IMR-90 (cell line): ENCODE measurements around the gene PCDHGB5. TPM values are rescaled to one million over a fixed set of nuclear protein-coding genes. Genes with fewer than 3 reads are reported as not detected.

ENCODE experiments used
- ATAC-seq: fragments of 200-7000 bp; cut with Tn5 transposase; 2 replicates; pipeline ENCODE4 v1.9.1; 2020; ENCODE audit warnings: low read depth, mild to moderate bottlenecking, moderate library complexity
- BruUV-seq: library from RNA; stranded (reverse); fragments of 400-500 nt; replicated peaks from 2 replicates; lab custom pipeline; 2021; lab: Mats Ljungman, UMichigan
- CTCF ChIA-PET: fragments of 300-600 bp; formaldehyde crosslinking; extraction: SDS; loops from one replicate; lab custom pipeline; 2021; ENCODE audit warnings: antibody characterized with exemption; lab: Yijun Ruan, JAX
- POLR2A ChIA-PET: fragments of 300-600 bp; sonication (Branson Sonifier 250); formaldehyde crosslinking; loops from one replicate; lab custom pipeline; 2022; ENCODE audit warnings: antibody characterized with exemption; ENCODE audit not compliant: unreplicated experiment; lab: Charles Lee
- DNase-seq: peaks from one replicate; pipeline ENCODE4 v3.0.0; 2013
- H2AFZ ChIP-seq: replicated peaks from 2 replicates; pipeline ENCODE3; 2013; ENCODE audit warnings: low read length, mild to moderate bottlenecking; ENCODE audit not compliant: poor library complexity
- H2AK5ac ChIP-seq: 2 replicates; pipeline ENCODE4 v1.6.1; 2013; ENCODE audit warnings: low read depth, low read length, inconsistent platforms
- H2AK9ac ChIP-seq: replicated peaks from 2 replicates; pipeline ENCODE3; 2013; ENCODE audit warnings: mild to moderate bottlenecking, low read depth, low read length, moderate library complexity; ENCODE audit not compliant: poor library complexity
- H2BK120ac ChIP-seq: 2 replicates; pipeline ENCODE4 v1.6.1; 2013; ENCODE audit warnings: low read depth, low read length, inconsistent platforms
- H2BK15ac ChIP-seq: 3 replicates; pipeline ENCODE4 v1.6.1; 2013; ENCODE audit warnings: low read depth, low read length, inconsistent platforms
- H2BK20ac ChIP-seq: 2 replicates; pipeline ENCODE4 v1.6.1; 2013; ENCODE audit warnings: low read depth, mild to moderate bottlenecking, inconsistent platforms, low read length, moderate library complexity
- H2BK5ac ChIP-seq: 2 replicates; pipeline ENCODE4 v1.6.1; 2013; ENCODE audit warnings: mild to moderate bottlenecking, low read depth, low read length, inconsistent platforms; ENCODE audit not compliant: poor library complexity, severe bottlenecking
- H3K14ac ChIP-seq: replicated peaks from 2 replicates; pipeline ENCODE4 v1.6.1; 2013; ENCODE audit warnings: low read depth, low read length, inconsistent platforms
- H3K18ac ChIP-seq: 2 replicates; pipeline ENCODE4 v1.6.1; 2013; ENCODE audit warnings: low read depth, low read length, control low read depth
- H3K23ac ChIP-seq: 2 replicates; pipeline ENCODE4 v1.6.1; 2013; ENCODE audit warnings: low read depth, low read length, inconsistent platforms
- H3K27ac ChIP-seq: 2 replicates; pipeline ENCODE4 v1.5.1; 2013; ENCODE audit warnings: mild to moderate bottlenecking, control low read depth, low read length; ENCODE audit not compliant: insufficient read depth
- H3K27me3 ChIP-seq: 2 replicates; pipeline ENCODE4 v1.6.1; 2013; ENCODE audit warnings: low read length; ENCODE audit not compliant: control insufficient read depth, insufficient read depth
- H3K36me3 ChIP-seq: 2 replicates; pipeline ENCODE4 v1.6.1; 2013; ENCODE audit warnings: low read length, mixed read lengths; ENCODE audit not compliant: control insufficient read depth, insufficient read depth
- H3K4ac ChIP-seq: 2 replicates; pipeline ENCODE4 v1.6.1; 2013; ENCODE audit warnings: low read depth, low read length, inconsistent platforms
- H3K4me1 ChIP-seq: 2 replicates; pipeline ENCODE4 v1.6.1; 2013; ENCODE audit warnings: low read length, mixed read lengths; ENCODE audit not compliant: control insufficient read depth, insufficient read depth
- H3K4me2 ChIP-seq: 2 replicates; pipeline ENCODE4 v1.6.1; 2013; ENCODE audit warnings: low read depth, mild to moderate bottlenecking, control low read depth, low read length, moderate library complexity
- H3K4me3 ChIP-seq: 2 replicates; pipeline ENCODE4 v1.5.1; 2013; ENCODE audit warnings: low read depth, mild to moderate bottlenecking, control low read depth, low read length, moderate library complexity; ENCODE audit not compliant: insufficient read depth
- H3K56ac ChIP-seq: 2 replicates; pipeline ENCODE4 v1.6.1; 2013; ENCODE audit warnings: low read length, inconsistent platforms; ENCODE audit not compliant: insufficient read depth; ENCODE audit errors: extremely low read depth
- H3K79me1 ChIP-seq, 2 experiments: 2 replicates each; pipeline ENCODE4 v1.6.1; 2013; ENCODE audit warnings: low read length in 2 of 2, inconsistent platforms in 1 of 2, low read depth in 1 of 2
- H3K9ac ChIP-seq: 2 replicates; pipeline ENCODE4 v1.6.1; 2013; ENCODE audit warnings: low read depth, low read length, control low read depth
- H3K9me1 ChIP-seq: 2 replicates; pipeline ENCODE4 v1.6.1; 2013; ENCODE audit warnings: low read length, inconsistent platforms; ENCODE audit not compliant: insufficient read depth
- H3K9me3 ChIP-seq: 2 replicates; pipeline ENCODE4 v1.6.1; 2013; ENCODE audit warnings: low read length; ENCODE audit not compliant: control insufficient read depth, insufficient read depth
- H4K20me1 ChIP-seq: 2 replicates; pipeline ENCODE4 v1.6.1; 2013; ENCODE audit warnings: low read length, inconsistent platforms; ENCODE audit not compliant: insufficient read depth
- H4K5ac ChIP-seq: 2 replicates; pipeline ENCODE4 v1.6.1; 2013; ENCODE audit warnings: mild to moderate bottlenecking, low read depth, low read length, control low read depth
- H4K8ac ChIP-seq, 2 experiments: 2 replicates each; pipeline ENCODE4 v1.6.1; 2013; ENCODE audit warnings: low read depth in 2 of 2, low read length in 2 of 2, control low read depth in 1 of 2, inconsistent platforms in 1 of 2
- H4K91ac ChIP-seq: 2 replicates; pipeline ENCODE4 v1.6.1; 2013; ENCODE audit warnings: low read depth, low read length, inconsistent platforms; ENCODE audit not compliant: insufficient read depth
- BHLHE40 ChIP-seq: fragments of 150-350 bp; IDR thresholded peaks from 2 replicates; pipeline ENCODE4 v1.6.1; 2016; ENCODE audit warnings: mild to moderate bottlenecking, low read depth, low read length
- CTCF ChIP-seq: conservative IDR thresholded peaks from 2 replicates; pipeline ENCODE4 v1.5.1; 2012; ENCODE audit warnings: mild to moderate bottlenecking, low read depth, low read length, improper control_type of control experiment
- ELK1 ChIP-seq: fragments of 150-350 bp; IDR thresholded peaks from 2 replicates; pipeline ENCODE4 v1.6.1; 2016; ENCODE audit warnings: low read depth, mild to moderate bottlenecking, low read length, moderate library complexity, borderline replicate concordance
- MAFK ChIP-seq: IDR thresholded peaks from 2 replicates; pipeline ENCODE4 v1.6.1; 2012; ENCODE audit warnings: low read depth, low read length, improper control_type of control experiment
- MAZ ChIP-seq: IDR thresholded peaks from 2 replicates; pipeline ENCODE4 v1.6.1; 2012; ENCODE audit warnings: low read depth, mild to moderate bottlenecking, low read length, improper control_type of control experiment, moderate library complexity, borderline replicate concordance
- MXI1 ChIP-seq: IDR thresholded peaks from 2 replicates; pipeline ENCODE4 v1.6.1; 2012; ENCODE audit warnings: low read depth, mild to moderate bottlenecking, low read length, moderate library complexity, borderline replicate concordance
- NFE2L2 ChIP-seq: fragments of 150-350 bp; IDR thresholded peaks from 2 replicates; pipeline ENCODE4 v1.6.1; 2016; ENCODE audit warnings: low read depth, mild to moderate bottlenecking, low read length
- RAD21 ChIP-seq: IDR thresholded peaks from 2 replicates; pipeline ENCODE4 v1.6.1; 2012; ENCODE audit warnings: low read length, improper control_type of control experiment
- SMC3 ChIP-seq: fragments of 150-350 bp; IDR thresholded peaks from 2 replicates; pipeline ENCODE4 v1.6.1; 2016; ENCODE audit warnings: low read depth, mild to moderate bottlenecking, antibody characterized with exemption, low read length, moderate library complexity
- USF2 ChIP-seq: fragments of 150-350 bp; IDR thresholded peaks from 2 replicates; pipeline ENCODE4 v1.6.1; 2017; ENCODE audit warnings: mild to moderate bottlenecking, antibody characterized with exemption, low read length, low read depth
- WGBS, 2 experiments: methylation state at CpG; one replicate each; pipeline versions ENCODE4 v1.1.5 to v1.1.7; 2013; ENCODE audit warnings: missing lambda C conversion rate in 2 of 2; ENCODE audit not compliant: insufficient read length in 1 of 2; ENCODE audit errors: extremely low coverage in 2 of 2; 5-methylcytosine and 5-hydroxymethylcytosine counted together
- dilution Hi-C: fragments of 300-500 bp; cut with HindIII; formaldehyde crosslinking; loops from one replicate; pipeline ENCODE4 v1.14.3; 2018; ENCODE audit warnings: low sequenced_read_pairs; ENCODE audit not compliant: unreplicated experiment
- in situ Hi-C: fragments of 300-500 bp; cut with MboI; formaldehyde crosslinking; loops from 3 replicates; pipeline ENCODE4 v1.14.3; 2019; ENCODE audit warnings: low sequenced_read_pairs, inconsistent platforms, mixed read lengths
- intact Hi-C: fragments of 100-400 bp; cut with micrococcal nuclease; formaldehyde crosslinking; loops from 2 replicates; pipeline ENCODE4 v1.10.0; 2022
- polyA plus RNA-seq, 3 experiments: library from polyadenylated mRNA; depleted of rRNA; stranded (reverse); fragments of >200 nt; gene quantifications; 2 replicates each; pipeline ENCODE4 v1.2.3, GENCODE V29; 2012; ENCODE audit warnings: low replicate concordance in 1 of 3
- total RNA-seq: library from RNA; depleted of rRNA; stranded (reverse); fragments of >200 nt; gene quantifications from 2 replicates; pipeline ENCODE4 v1.2.3, GENCODE V29; 2012

The PCDHGB5 gene
- total and polyA plus RNA-seq, 2 of the 4 experiments (the other 2 are of a cell fraction): 17.2 to 20.0 TPM

GRCh38 chr5:141421489-141421855, 23.7 kb downstream of the PCDHGB5 start:
- in situ Hi-C loops (no loop called here), dilution Hi-C loops (no loop called here)
- H3K9me3 ChIP-seq: peaks cover 55% of the 10 kb centered on the region

More at GRCh38 chr5:141421489-141421855, 23.7 kb downstream of the PCDHGB5 start:
- Histone ChIP-seq H4K8ac (no peak overlapping the region), H4K91ac (no peak overlapping the region), H2BK15ac (no peak overlapping the region), H4K5ac (no peak overlapping the region), H2AFZ (peak overlapping the region; percentile 26), H3K4me1 (no peaks in the 10 kb centered on the region), H3K9ac (no peak overlapping the region), H3K14ac (no peak overlapping the region), H4K20me1 (no peaks in the 10 kb centered on the region), H3K4me3 (peak overlapping the region; percentile 54; the same call in 1 of the 2 replicates), H2BK5ac (no peak overlapping the region), H3K79me1 (peaks cover 20 to 21% of the 10 kb centered on the region in 2 experiments; a peak in 3 of 4 replicates), H2AK5ac (no peak overlapping the region), H3K27ac (no peak overlapping the region), H3K56ac (no peak overlapping the region), H3K4me2 (no peak overlapping the region), H3K23ac (peak overlapping the region; percentile 21; the same call in 1 of the 2 replicates), H3K36me3 (peaks cover 31% of the 10 kb centered on the region), H3K27me3 (no peaks in the 10 kb centered on the region), H3K18ac (no peak overlapping the region), H3K4ac (no peak overlapping the region), H2BK120ac (no peak overlapping the region), H3K9me1 (no peaks in the 10 kb centered on the region), H2AK9ac (no peak overlapping the region), H2BK20ac (no peak overlapping the region)
- WGBS, 2 experiments: 27% methylated on average over 4 of the region's 13 CpGs; no CpG with 5 or more reads in 1 of the 2 experiments
- ChIA-PET POLR2A (no interaction called here), CTCF (interaction anchor here (0.6 to 2.2 kb wide), 12 partner anchors 9 to 146 kb away, joined by 3 to 19 read pairs (median 4); partner anchors contain the start of gene PCDHGA12)
- no TSS peak for BruUV-seq
- no peak for ATAC-seq
- intact Hi-C loops: no loop called here
- TF ChIP-seq RAD21 (no peak), SMC3 (no peak), CTCF (no peak), MAZ (no peak), NFE2L2 (no peak), BHLHE40 (no peak), MAFK (no peak), ELK1 (no peak), MXI1 (no peak), USF2 (no peak)
- DNase-seq: no peak
